Epithelial cell of proximal tubule (primary cell): Measurements from ENCODE around the gene RAD51B. TPM values are rescaled to one million over a fixed set of nuclear protein-coding genes. Genes with fewer than 3 reads are reported as not detected.
A peak's percentile ranks its signal among the peaks of the same experiment; 100 is the strongest.

Experiments
- DNase-seq: peaks from one replicate; pipeline ENCODE4 v3.0.0-alpha.2; 2011; ENCODE audit warnings: low read depth
- H3K4me3 ChIP-seq: 2 replicates; pipeline ENCODE4 v1.5.1; 2011; ENCODE audit warnings: low read depth, mild to moderate bottlenecking, low read length
- total RNA-seq: library from RNA; depleted of rRNA; stranded (reverse); fragments of >200 nt; gene quantifications from 2 replicates; pipeline ENCODE4 v1.2.3, GENCODE V29; 2015
- TF ChIP-seq, protein P1 (sequence below): conservative IDR thresholded peaks from 2 replicates; pipeline ENCODE4 v1.5.1; 2012; ENCODE audit warnings: low read depth, mild to moderate bottlenecking, low read length

The RAD51B gene
- total RNA-seq, 1 donor from 2014 or later, result 6.3 TPM

DNA sequence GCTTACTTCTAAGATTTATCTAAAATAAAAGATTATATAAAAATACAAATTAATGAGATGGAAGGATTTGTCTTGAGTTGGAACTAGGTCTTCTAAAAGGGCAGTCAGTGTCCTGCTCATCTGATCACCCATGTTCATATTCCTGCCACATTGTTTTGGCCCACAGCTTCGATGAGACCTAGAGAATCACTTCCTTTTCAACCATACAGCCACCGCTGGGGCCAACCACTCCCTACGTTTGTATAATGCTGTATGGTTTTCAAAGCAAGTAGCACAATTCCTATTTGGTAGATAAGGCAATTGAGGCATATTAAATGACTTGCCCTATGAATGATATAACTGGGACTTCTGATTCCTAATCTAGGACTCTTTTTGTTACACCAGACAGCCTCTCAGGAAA lies 723.9 kb downstream of the RAD51B start:
- no peak for DNase-seq
- no peak overlapping the region for H3K4me3 ChIP-seq
- TF ChIP-seq, protein P1, sequence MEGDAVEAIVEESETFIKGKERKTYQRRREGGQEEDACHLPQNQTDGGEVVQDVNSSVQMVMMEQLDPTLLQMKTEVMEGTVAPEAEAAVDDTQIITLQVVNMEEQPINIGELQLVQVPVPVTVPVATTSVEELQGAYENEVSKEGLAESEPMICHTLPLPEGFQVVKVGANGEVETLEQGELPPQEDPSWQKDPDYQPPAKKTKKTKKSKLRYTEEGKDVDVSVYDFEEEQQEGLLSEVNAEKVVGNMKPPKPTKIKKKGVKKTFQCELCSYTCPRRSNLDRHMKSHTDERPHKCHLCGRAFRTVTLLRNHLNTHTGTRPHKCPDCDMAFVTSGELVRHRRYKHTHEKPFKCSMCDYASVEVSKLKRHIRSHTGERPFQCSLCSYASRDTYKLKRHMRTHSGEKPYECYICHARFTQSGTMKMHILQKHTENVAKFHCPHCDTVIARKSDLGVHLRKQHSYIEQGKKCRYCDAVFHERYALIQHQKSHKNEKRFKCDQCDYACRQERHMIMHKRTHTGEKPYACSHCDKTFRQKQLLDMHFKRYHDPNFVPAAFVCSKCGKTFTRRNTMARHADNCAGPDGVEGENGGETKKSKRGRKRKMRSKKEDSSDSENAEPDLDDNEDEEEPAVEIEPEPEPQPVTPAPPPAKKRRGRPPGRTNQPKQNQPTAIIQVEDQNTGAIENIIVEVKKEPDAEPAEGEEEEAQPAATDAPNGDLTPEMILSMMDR, result no peak

DNA sequence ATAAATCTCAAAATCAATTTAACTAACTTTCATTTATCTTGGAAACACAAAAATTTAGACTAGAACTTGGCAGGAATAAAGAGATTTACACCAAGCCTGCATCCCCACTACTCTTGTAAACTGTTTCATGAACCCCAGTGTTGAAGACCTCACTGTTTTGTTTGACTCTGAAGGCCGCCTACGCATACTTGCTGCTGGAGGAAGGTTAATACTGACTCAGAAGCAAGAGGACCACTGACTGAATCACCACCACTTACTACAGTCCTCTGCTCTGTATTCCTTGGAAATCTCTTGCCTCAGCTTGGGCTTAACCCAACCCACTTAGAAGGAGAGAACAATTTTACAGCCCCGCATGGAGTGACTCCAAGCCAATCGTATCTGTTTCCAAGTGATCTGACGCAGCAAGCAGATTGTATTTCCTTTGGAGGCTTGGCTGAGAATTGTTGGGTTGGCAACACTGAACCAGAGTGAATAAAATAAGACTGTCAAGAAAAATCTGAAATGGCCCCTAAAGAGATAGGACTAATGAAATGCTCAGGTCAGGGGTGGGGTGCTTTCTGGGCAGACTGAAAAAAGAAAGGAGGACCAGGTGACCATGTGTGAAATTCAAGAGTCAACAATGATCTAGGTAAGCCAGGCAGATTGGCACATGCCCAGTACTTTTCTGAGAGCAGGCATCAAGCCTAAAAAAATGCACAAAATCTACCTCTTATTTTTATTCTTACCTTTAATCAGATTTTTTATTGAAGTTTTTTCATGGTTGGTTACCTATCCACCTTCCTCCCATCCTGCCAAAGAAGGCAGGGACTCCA lies 724.7 kb downstream of the RAD51B start:
- TF ChIP-seq, protein P1, result no peak
- no peak overlapping the region for H3K4me3 ChIP-seq
- no peak for DNase-seq

DNA sequence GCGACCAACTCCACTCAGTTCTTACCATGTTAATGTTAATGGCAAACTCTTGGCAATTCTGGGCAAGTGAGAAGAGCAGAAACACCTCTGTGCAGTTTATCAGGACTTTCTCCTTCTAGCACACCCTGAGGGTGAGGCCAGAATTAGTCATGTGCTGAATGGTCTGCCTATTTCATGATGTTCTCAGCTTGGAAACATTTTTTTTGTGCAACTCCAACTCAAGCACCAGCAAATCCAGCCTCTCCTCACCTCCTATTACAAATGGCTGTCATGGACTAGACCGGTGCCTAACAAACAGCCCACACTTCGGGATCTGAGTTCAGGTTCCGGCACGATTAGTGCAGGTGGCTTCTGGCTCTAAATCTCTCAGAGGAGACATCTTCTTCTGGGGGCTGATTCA lies 727.3 kb downstream of the RAD51B start:
- no peak for DNase-seq
- TF ChIP-seq, protein P1, result no peak
- H3K4me3 ChIP-seq, result no peak overlapping the region

- TF ChIP-seq, protein P1, result no peak
- H3K4me3 ChIP-seq, result no peak overlapping the region
- peak; percentile 78 for DNase-seq
Observed at GRCh38 chr14:68547305-68548193, 728.0 kb downstream of the RAD51B start.

- no peak overlapping the region for H3K4me3 ChIP-seq
- no peak for DNase-seq
- TF ChIP-seq, protein P1, result no peak
Observed at GRCh38 chr14:68548194-68549076, 728.9 kb downstream of the RAD51B start.

DNA sequence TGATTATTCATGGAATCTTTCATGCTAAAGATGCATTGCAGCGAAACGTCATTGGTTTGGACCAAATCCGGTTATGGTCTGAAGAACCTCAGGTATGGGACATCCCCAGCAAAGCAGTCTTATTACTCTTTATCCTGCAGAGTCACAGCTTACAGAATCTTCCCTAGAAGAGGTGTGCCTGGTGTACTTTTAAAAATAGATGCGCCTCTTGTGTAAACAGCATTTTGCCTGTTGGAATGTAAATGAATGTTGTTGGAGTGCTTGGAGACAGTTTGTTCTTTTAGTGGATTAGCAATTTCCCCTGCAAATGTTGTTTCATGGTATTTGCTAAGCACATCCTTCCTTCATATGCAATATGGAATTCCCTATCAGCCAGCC lies 730.7 kb downstream of the RAD51B start:
- no peak for DNase-seq
- TF ChIP-seq, protein P1, result no peak
- no peak overlapping the region for H3K4me3 ChIP-seq
